Measurements from ENCODE around the gene SLC1A7. TPM values are rescaled to one million over a fixed set of nuclear protein-coding genes. Genes with fewer than 3 reads are reported as not detected.

SLC1A7 gene
- total and polyA plus RNA-seq, 2 of the 13 experiments (the other 11 are each of a cell fraction or from before 2014, with no cell fraction given), result 0.04 to 2.0 TPM

- TF ChIP-seq FOXP4 (CRISPR knock-in tag; IDR thresholded peaks at IDR 0.05) (peak; percentile 42), ZNF780A (CRISPR knock-in tag; IDR thresholded peaks at IDR 0.05) (no peak), ZNF766 (CRISPR knock-in tag; IDR thresholded peaks at IDR 0.05; ENCODE audit: borderline replicate concordance) (no peak; the same call in 1 of the 2 replicates), ZNF407 (CRISPR knock-in tag; IDR thresholded peaks at IDR 0.05; ENCODE audit: not compliant biosample characterization) (peak; percentile 66), SSRP1 (CRISPR knock-in tag; IDR thresholded peaks at IDR 0.05) (no peak), ZNF577 (CRISPR knock-in tag; IDR thresholded peaks at IDR 0.05; ENCODE audit: borderline replicate concordance, low read depth) (no peak), BRD4 (CRISPR knock-in tag; IDR thresholded peaks at IDR 0.05) (peak; percentile 18; the same call in 1 of the 2 replicates), RELA (CRISPR knock-in tag; IDR thresholded peaks at IDR 0.05) (no peak), HOXA3 (CRISPR knock-in tag; IDR thresholded peaks at IDR 0.05) (peak; percentile 71; the same call in 1 of the 2 replicates), SMAD3 (CRISPR knock-in tag; IDR thresholded peaks at IDR 0.05) (peak; percentile 36; the same call in 1 of the 2 replicates), KLF16 (CRISPR knock-in tag; IDR thresholded peaks at IDR 0.05) (peak in 1 of 2 experiments; percentile 77; a peak in 2 of 4 replicates), SNRNP70 (IDR thresholded peaks at IDR 0.05; ENCODE audit: low read depth, low read length) (no peak), KDM3A (CRISPR knock-in tag; IDR thresholded peaks at IDR 0.05; ENCODE audit: low read depth) (peak; percentile 54; the same call in 1 of the 2 replicates), LCORL (IDR thresholded peaks at IDR 0.05) (peak; percentile 55; the same call in 1 of the 2 replicates), LCORL (CRISPR knock-in tag; IDR thresholded peaks at IDR 0.05) (peak; percentile 87), ZNF563 (CRISPR knock-in tag; IDR thresholded peaks at IDR 0.05) (peak; percentile 41; the same call in 1 of the 2 replicates), DDIT3 (CRISPR knock-in tag; IDR thresholded peaks at IDR 0.05) (no peak), ETV5 (CRISPR knock-in tag; IDR thresholded peaks at IDR 0.05; ENCODE audit: borderline replicate concordance) (peak; percentile 59; the same call in 1 of the 2 replicates)
These were observed 3.7 kb upstream of the SLC1A7 start (continued) for GRCh38 chr1:53145942-53146708.

All from HepG2 (cell line).